ENCODE data around the gene GTF2IRD1. TPM values are rescaled to one million over a fixed set of nuclear protein-coding genes. Genes with fewer than 3 reads are reported as not detected.
"Not testable (repeated sequence)": the region's sequence is repeated elsewhere in the genome, so short reads cannot be mapped to it uniquely, and the experiment has no call there.

GTF2IRD1 gene
- total RNA-seq, 1 donor from 2014 or later: 0.96 TPM

- DNase-seq (ENCODE audit: low spot score): no peak
- Mint-ChIP-seq H3K27ac (no peak overlapping the region), H3K4me3 (no peak overlapping the region), H3K4me1 (ENCODE audit: low read depth) (no peaks in the 10 kb centered on the region), H3K9me3 (no peaks in the 10 kb centered on the region), H3K27me3 (ENCODE audit: insufficient read depth) (no peaks in the 10 kb centered on the region), H3K36me3 (ENCODE audit: low read depth) (no peaks in the 10 kb centered on the region)
- intact Hi-C loops (cut with micrococcal nuclease): no loop called here
These were observed 25.5 kb downstream of the GTF2IRD1 start for GRCh38 chr7:74479066-74479781.

- no peaks in the 10 kb centered on the region for H3K27me3 Mint-ChIP-seq (ENCODE audit: insufficient read depth)
- no peaks in the 10 kb centered on the region for H3K36me3 Mint-ChIP-seq (ENCODE audit: low read depth)
- no peaks in the 10 kb centered on the region for H3K4me1 Mint-ChIP-seq (ENCODE audit: low read depth)
- no peak overlapping the region for H3K27ac Mint-ChIP-seq
- DNase-seq (ENCODE audit: low spot score): no peak
- H3K4me3 Mint-ChIP-seq: no peak overlapping the region
- intact Hi-C loops (cut with micrococcal nuclease): no loop called here
- H3K9me3 Mint-ChIP-seq: no peaks in the 10 kb centered on the region
These were observed 26.5 kb downstream of the GTF2IRD1 start for GRCh38 chr7:74479961-74480829.

- no peak overlapping the region for H3K27ac Mint-ChIP-seq
- H3K36me3 Mint-ChIP-seq (ENCODE audit: low read depth): no peaks in the 10 kb centered on the region
- intact Hi-C loops (cut with micrococcal nuclease): no loop called here
- DNase-seq (ENCODE audit: low spot score): no peak
- no peak overlapping the region for H3K4me3 Mint-ChIP-seq
- H3K9me3 Mint-ChIP-seq: no peaks in the 10 kb centered on the region
- H3K4me1 Mint-ChIP-seq (ENCODE audit: low read depth): no peaks in the 10 kb centered on the region
- no peaks in the 10 kb centered on the region for H3K27me3 Mint-ChIP-seq (ENCODE audit: insufficient read depth)
These were observed 27.2 kb downstream of the GTF2IRD1 start for GRCh38 chr7:74480861-74481417.

- intact Hi-C loops (cut with micrococcal nuclease): no loop called here
- Mint-ChIP-seq H3K27me3 (ENCODE audit: insufficient read depth) (no peaks in the 10 kb centered on the region), H3K36me3 (ENCODE audit: low read depth) (no peaks in the 10 kb centered on the region), H3K4me3 (no peak overlapping the region), H3K4me1 (ENCODE audit: low read depth) (no peaks in the 10 kb centered on the region), H3K27ac (no peak overlapping the region), H3K9me3 (no peaks in the 10 kb centered on the region)
- DNase-seq (ENCODE audit: low spot score): no peak
These were observed 27.9 kb downstream of the GTF2IRD1 start for GRCh38 chr7:74481458-74482196.

GRCh38 chr7:74482197-74482467, 28.4 kb downstream of the GTF2IRD1 start:
- DNase-seq (ENCODE audit: low spot score): no peak
- intact Hi-C loops (cut with micrococcal nuclease): no loop called here
- Mint-ChIP-seq H3K27me3 (ENCODE audit: insufficient read depth) (no peaks in the 10 kb centered on the region), H3K4me3 (no peak overlapping the region), H3K9me3 (no peaks in the 10 kb centered on the region), H3K4me1 (ENCODE audit: low read depth) (no peaks in the 10 kb centered on the region), H3K36me3 (ENCODE audit: low read depth) (no peaks in the 10 kb centered on the region), H3K27ac (no peak overlapping the region)

GRCh38 chr7:74482629-74483401, 29.1 kb downstream of the GTF2IRD1 start:
- no peaks in the 10 kb centered on the region for H3K9me3 Mint-ChIP-seq
- DNase-seq (ENCODE audit: low spot score): no peak
- H3K4me3 Mint-ChIP-seq: no peak overlapping the region
- no peaks in the 10 kb centered on the region for H3K27me3 Mint-ChIP-seq (ENCODE audit: insufficient read depth)
- intact Hi-C loops (cut with micrococcal nuclease): no loop called here
- H3K27ac Mint-ChIP-seq: no peak overlapping the region
- H3K36me3 Mint-ChIP-seq (ENCODE audit: low read depth): no peaks in the 10 kb centered on the region
- no peaks in the 10 kb centered on the region for H3K4me1 Mint-ChIP-seq (ENCODE audit: low read depth)

GRCh38 chr7:74483402-74484336, 30.0 kb downstream of the GTF2IRD1 start:
- Mint-ChIP-seq H3K36me3 (ENCODE audit: low read depth) (no peaks in the 10 kb centered on the region), H3K27ac (no peak overlapping the region), H3K27me3 (ENCODE audit: insufficient read depth) (no peaks in the 10 kb centered on the region), H3K4me3 (no peak overlapping the region), H3K9me3 (no peaks in the 10 kb centered on the region), H3K4me1 (ENCODE audit: low read depth) (no peaks in the 10 kb centered on the region)
- intact Hi-C loops (cut with micrococcal nuclease): no loop called here
- no peak for DNase-seq (ENCODE audit: low spot score)

- H3K27me3 Mint-ChIP-seq (ENCODE audit: insufficient read depth): no peaks in the 10 kb centered on the region
- intact Hi-C loops (cut with micrococcal nuclease): no loop called here
- no peak overlapping the region for H3K27ac Mint-ChIP-seq
- no peak for DNase-seq (ENCODE audit: low spot score)
- H3K36me3 Mint-ChIP-seq (ENCODE audit: low read depth): no peaks in the 10 kb centered on the region
- H3K9me3 Mint-ChIP-seq: no peaks in the 10 kb centered on the region
- H3K4me3 Mint-ChIP-seq: no peak overlapping the region
- H3K4me1 Mint-ChIP-seq (ENCODE audit: low read depth): no peaks in the 10 kb centered on the region
These were observed 31.9 kb downstream of the GTF2IRD1 start for GRCh38 chr7:74485611-74486010.

GRCh38 chr7:74488518-74489030, 34.9 kb downstream of the GTF2IRD1 start:
- H3K27me3 Mint-ChIP-seq (ENCODE audit: insufficient read depth); H3K27ac Mint-ChIP-seq: not testable (repeated sequence)

GRCh38 chr7:74489997-74490945, 36.6 kb downstream of the GTF2IRD1 start:
- no peaks in the 10 kb centered on the region for H3K36me3 Mint-ChIP-seq (ENCODE audit: low read depth)
- no peaks in the 10 kb centered on the region for H3K4me1 Mint-ChIP-seq (ENCODE audit: low read depth)
- H3K9me3 Mint-ChIP-seq: no peaks in the 10 kb centered on the region

More at GRCh38 chr7:74488518-74489030, 34.9 kb downstream of the GTF2IRD1 start:
- intact Hi-C loops (cut with micrococcal nuclease); DNase-seq (ENCODE audit: low spot score); H3K36me3 Mint-ChIP-seq (ENCODE audit: low read depth); H3K9me3 Mint-ChIP-seq; H3K4me1 Mint-ChIP-seq (ENCODE audit: low read depth); H3K4me3 Mint-ChIP-seq: not testable (repeated sequence)

GRCh38 chr7:74491490-74491889, 37.8 kb downstream of the GTF2IRD1 start:
- H3K36me3 Mint-ChIP-seq (ENCODE audit: low read depth): not testable (repeated sequence)
- intact Hi-C loops (cut with micrococcal nuclease): loop anchor here (10.0 kb wide), 1 partner anchor 63 kb away; no protein-coding TSS in a partner anchor

More at GRCh38 chr7:74489997-74490945, 36.6 kb downstream of the GTF2IRD1 start:
- Mint-ChIP-seq H3K27ac (no peak overlapping the region), H3K27me3 (ENCODE audit: insufficient read depth) (no peaks in the 10 kb centered on the region), H3K4me3 (no peak overlapping the region)
- intact Hi-C loops (cut with micrococcal nuclease): loop anchor here (10.0 kb wide), 1 partner anchor 65 kb away; no protein-coding TSS in a partner anchor
- no peak for DNase-seq (ENCODE audit: low spot score)

More at GRCh38 chr7:74491490-74491889, 37.8 kb downstream of the GTF2IRD1 start:
- H3K27ac Mint-ChIP-seq; H3K4me1 Mint-ChIP-seq (ENCODE audit: low read depth); H3K4me3 Mint-ChIP-seq; H3K27me3 Mint-ChIP-seq (ENCODE audit: insufficient read depth); DNase-seq (ENCODE audit: low spot score); H3K9me3 Mint-ChIP-seq: not testable (repeated sequence)
